Liver (tissue), 3 donors: ENCODE data around the gene DSCAM.

ENCODE experiments used
- CTCF ChIP-seq: fragments of 150-350 bp; IDR thresholded peaks from 2 replicates; pipeline ENCODE4 v1.5.1; 2017; ENCODE audit warnings: improper control_type of control experiment, low read depth, low read length; ENCODE audit not compliant: missing input control
- GABPA ChIP-seq, 2 donors: IDR thresholded peaks in 1 of 2; conservative IDR thresholded peaks in 1 of 2; 2 replicates each; pipeline ENCODE4 v1.6.1; 2016; ENCODE audit warnings: antibody characterized with exemption in 2 of 2, mild to moderate bottlenecking in 1 of 2, moderate library complexity in 1 of 2
- MAX ChIP-seq: IDR thresholded peaks from 2 replicates; pipeline ENCODE4 v1.6.1; 2016; ENCODE audit warnings: antibody characterized with exemption
- RAD21 ChIP-seq, 2 donors: IDR thresholded peaks; 2 replicates each; pipeline ENCODE4 v1.6.1; 2016; ENCODE audit warnings: antibody characterized with exemption in 2 of 2, mild to moderate bottlenecking in 2 of 2
- REST ChIP-seq: IDR thresholded peaks from 2 replicates; pipeline ENCODE4 v1.6.1; 2016; ENCODE audit warnings: antibody characterized with exemption, mild to moderate bottlenecking
- RXRA ChIP-seq, 2 donors: IDR thresholded peaks; 2 replicates each; pipeline ENCODE4 v1.6.1; 2017 to 2018; ENCODE audit warnings: antibody characterized with exemption in 2 of 2, mild to moderate bottlenecking in 1 of 2
- TAF1 ChIP-seq: conservative IDR thresholded peaks from 2 replicates; pipeline ENCODE4 v1.6.1; 2016; ENCODE audit warnings: antibody characterized with exemption, mild to moderate bottlenecking
- TF ChIP-seq, protein P1 (sequence below): IDR thresholded peaks from 2 replicates; pipeline ENCODE4 v1.6.1; 2016; ENCODE audit warnings: antibody characterized with exemption
- TF ChIP-seq, protein P2 (sequence below): IDR thresholded peaks from 2 replicates; pipeline ENCODE4 v1.6.1; 2016; ENCODE audit warnings: antibody characterized with exemption
- donor health status: healthy.
- donor health status: healthy.

GRCh38 chr21:40162075-40162474 lies 684.9 kb downstream of the DSCAM start:
- TF ChIP-seq, protein P1, sequence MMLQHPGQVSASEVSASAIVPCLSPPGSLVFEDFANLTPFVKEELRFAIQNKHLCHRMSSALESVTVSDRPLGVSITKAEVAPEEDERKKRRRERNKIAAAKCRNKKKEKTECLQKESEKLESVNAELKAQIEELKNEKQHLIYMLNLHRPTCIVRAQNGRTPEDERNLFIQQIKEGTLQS: no peak
- TF ChIP-seq CTCF: no peak
- TF ChIP-seq REST: no peak
- no peak for TF ChIP-seq RAD21 (IDR thresholded peaks at IDR 0.05)
- TF ChIP-seq MAX: no peak
- no peak for TF ChIP-seq TAF1
- TF ChIP-seq, protein P2, sequence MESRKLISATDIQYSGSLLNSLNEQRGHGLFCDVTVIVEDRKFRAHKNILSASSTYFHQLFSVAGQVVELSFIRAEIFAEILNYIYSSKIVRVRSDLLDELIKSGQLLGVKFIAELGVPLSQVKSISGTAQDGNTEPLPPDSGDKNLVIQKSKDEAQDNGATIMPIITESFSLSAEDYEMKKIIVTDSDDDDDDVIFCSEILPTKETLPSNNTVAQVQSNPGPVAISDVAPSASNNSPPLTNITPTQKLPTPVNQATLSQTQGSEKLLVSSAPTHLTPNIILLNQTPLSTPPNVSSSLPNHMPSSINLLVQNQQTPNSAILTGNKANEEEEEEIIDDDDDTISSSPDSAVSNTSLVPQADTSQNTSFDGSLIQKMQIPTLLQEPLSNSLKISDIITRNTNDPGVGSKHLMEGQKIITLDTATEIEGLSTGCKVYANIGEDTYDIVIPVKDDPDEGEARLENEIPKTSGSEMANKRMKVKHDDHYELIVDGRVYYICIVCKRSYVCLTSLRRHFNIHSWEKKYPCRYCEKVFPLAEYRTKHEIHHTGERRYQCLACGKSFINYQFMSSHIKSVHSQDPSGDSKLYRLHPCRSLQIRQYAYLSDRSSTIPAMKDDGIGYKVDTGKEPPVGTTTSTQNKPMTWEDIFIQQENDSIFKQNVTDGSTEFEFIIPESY: no peak
- no peak for TF ChIP-seq GABPA (IDR thresholded peaks at IDR 0.05 in 1 of 2, conservative IDR thresholded peaks at IDR 0.05 in 1 of 2)
- no peak for TF ChIP-seq RXRA (IDR thresholded peaks at IDR 0.05)
